HCT116 (cell line): ENCODE results near the gene ADGRL3. TPM values are rescaled to one million over a fixed set of nuclear protein-coding genes. Genes with fewer than 3 reads are reported as not detected.

Source experiments
- ATAC-seq: fragments of 200-7000 bp; cut with Tn5 transposase; 2 replicates; pipeline ENCODE4 v1.9.1; 2020; ENCODE audit warnings: mild to moderate bottlenecking, moderate library complexity
- BruUV-seq: library from RNA; stranded (reverse); fragments of 400-500 nt; replicated peaks from 2 replicates; lab custom pipeline; 2021; lab: Mats Ljungman, UMichigan
- CTCF ChIA-PET: fragments of 300-600 bp; sonication (Branson Sonifier 250); formaldehyde crosslinking; loops from one replicate; lab custom pipeline; 2021; ENCODE audit warnings: antibody characterized with exemption; lab: Charles Lee
- POLR2A ChIA-PET: fragments of 300-600, 350-600 bp; sonication (Branson Sonifier 250); formaldehyde crosslinking; loops from one replicate; lab custom pipeline; 2021; ENCODE audit warnings: antibody characterized with exemption; lab: Charles Lee
- RAD21 ChIA-PET, 2 experiments: fragments of 300-600 bp; sonication (Branson Sonifier 250); formaldehyde crosslinking; loops; one replicate each; lab custom pipeline; 2023; ENCODE audit warnings: low total read pairs in 2 of 2; ENCODE audit not compliant: uncharacterized antibody in 2 of 2, unreplicated experiment in 2 of 2, low non-redundant PET in 1 of 2; lab: Charles Lee
- DNase-seq: peaks from one replicate; pipeline ENCODE4 v3.0.0-alpha.2; 2010; ENCODE audit warnings: low read depth, low spot score
- H2AFZ ChIP-seq: fragments of 200-600 bp; shearing (Covaris generic), sonication (generic); 2 replicates; pipeline ENCODE4 v1.6.1; 2017; ENCODE audit warnings: low read depth, mixed run types, mixed read lengths, antibody characterized with exemption, low read length; ENCODE audit not compliant: poor library complexity, severe bottlenecking
- H3K27ac ChIP-seq: 2 replicates; pipeline ENCODE4 v1.5.1; 2012; ENCODE audit warnings: low read depth, low read length
- H3K27me3 ChIP-seq: fragments of 200-600 bp; sonication (generic); 2 replicates; pipeline ENCODE4 v1.6.1; 2016; ENCODE audit warnings: mixed run types, low read length, mixed read lengths; ENCODE audit not compliant: insufficient read depth
- H3K36me3 ChIP-seq, 2 experiments: fragments of 200-500 bp in 1 of 2; fragments of 200-600 bp in 1 of 2; sonication (Bioruptor generic) in 1 of 2; sonication (generic) in 1 of 2; 2 replicates each; pipeline versions ENCODE4 v1.5.1 to v1.6.1; 2014 to 2016; ENCODE audit warnings: low read length in 2 of 2, inconsistent platforms in 1 of 2, mixed read lengths in 1 of 2, mixed run types in 1 of 2; ENCODE audit not compliant: insufficient read depth in 2 of 2, control insufficient read depth in 1 of 2
- H3K4me1 ChIP-seq, 2 experiments: fragments of 200-600 bp in 1 of 2; sonication (generic) in 1 of 2; 2 replicates each; pipeline versions ENCODE4 v1.5.1 to v1.6.1; 2012 to 2017; ENCODE audit warnings: low read length in 2 of 2, inconsistent platforms in 1 of 2, mild to moderate bottlenecking in 1 of 2, mixed read lengths in 1 of 2, mixed run types in 1 of 2, moderate library complexity in 1 of 2; ENCODE audit not compliant: insufficient read depth in 2 of 2, control insufficient read depth in 1 of 2
- H3K4me2 ChIP-seq: fragments of 200-600 bp; sonication (generic); 2 replicates; pipeline ENCODE4 v1.6.1; 2017; ENCODE audit warnings: mixed run types, low read length, mixed read lengths
- H3K4me3 ChIP-seq, 2 experiments: fragments of 200-600 bp in 1 of 2; sonication (generic) in 1 of 2; replicated peaks in 1 of 2; 2 replicates each; pipeline ENCODE4 v1.5.1; 2011 to 2016; ENCODE audit warnings: low read length in 2 of 2, control low read depth in 1 of 2, low read depth in 1 of 2, mild to moderate bottlenecking in 1 of 2, mixed read lengths in 1 of 2, mixed run types in 1 of 2
- H3K79me2 ChIP-seq: fragments of 200-600 bp; sonication (generic); 2 replicates; pipeline ENCODE4 v1.6.1; 2017; ENCODE audit warnings: mild to moderate bottlenecking, mixed run types, low read length, moderate library complexity, mixed read lengths; ENCODE audit not compliant: insufficient read depth
- H3K9ac ChIP-seq: fragments of 200-600 bp; sonication (generic); 2 replicates; pipeline ENCODE4 v1.6.1; 2016; ENCODE audit warnings: low read length, mixed read lengths
- H3K9me2 ChIP-seq: fragments of 200-600 bp; sonication (generic), shearing (Covaris generic); 2 replicates; pipeline ENCODE4 v1.6.1; 2017; ENCODE audit warnings: mixed run types, mild to moderate bottlenecking, moderate library complexity; ENCODE audit not compliant: insufficient read depth
- H3K9me3 ChIP-seq, 2 experiments: fragments of 200-500 bp in 1 of 2; fragments of 200-600 bp in 1 of 2; sonication (Bioruptor generic) in 1 of 2; sonication (generic) in 1 of 2; 2 replicates each; pipeline ENCODE4 v1.6.1; 2014 to 2017; ENCODE audit warnings: low read length in 2 of 2, mixed read lengths in 2 of 2, inconsistent platforms in 1 of 2, low read depth in 1 of 2, mild to moderate bottlenecking in 1 of 2, mixed run types in 1 of 2, moderate library complexity in 1 of 2; ENCODE audit not compliant: control insufficient read depth in 1 of 2, insufficient read depth in 1 of 2
- H4K20me1 ChIP-seq: fragments of 200-600 bp; sonication (generic), shearing (Covaris generic); 2 replicates; pipeline ENCODE4 v1.6.1; 2017; ENCODE audit warnings: mixed run types, mild to moderate bottlenecking, moderate library complexity; ENCODE audit not compliant: insufficient read depth
- ATF3 ChIP-seq: IDR thresholded peaks from 2 replicates; pipeline ENCODE4 v1.6.1; 2012
- EZH2 ChIP-seq: fragments of 200-600 bp; sonication (generic); IDR thresholded peaks from 2 replicates; pipeline ENCODE4 v1.6.1; 2017; ENCODE audit warnings: antibody characterized with exemption, mixed run types
- EZH2phosphoT487 ChIP-seq: fragments of 200-600 bp; IDR thresholded peaks from 2 replicates; pipeline ENCODE4 v1.6.1; 2018; ENCODE audit warnings: antibody characterized with exemption, borderline replicate concordance
- MAX ChIP-seq: IDR thresholded peaks from 2 replicates; pipeline ENCODE4 v1.6.1; 2012
- POLR2AphosphoS5 ChIP-seq: IDR thresholded peaks from 2 replicates; pipeline ENCODE4 v1.6.1; 2011; ENCODE audit warnings: mild to moderate bottlenecking, low read depth, low read length, moderate library complexity
- RAD21 ChIP-seq: IDR thresholded peaks from 2 replicates; pipeline ENCODE4 v1.6.1; 2012; ENCODE audit warnings: low read depth, mild to moderate bottlenecking
- SIN3A ChIP-seq: IDR thresholded peaks from 2 replicates; pipeline ENCODE4 v1.6.1; 2012; ENCODE audit warnings: low read depth
- SP1 ChIP-seq: IDR thresholded peaks from 2 replicates; pipeline ENCODE4 v1.6.1; 2012; ENCODE audit warnings: low read depth
- ZBTB33 ChIP-seq: IDR thresholded peaks from 2 replicates; pipeline ENCODE4 v1.6.1; 2011; ENCODE audit warnings: mild to moderate bottlenecking, low read length, moderate library complexity; ENCODE audit not compliant: insufficient replicate concordance; ENCODE audit errors: extremely low read depth
- intact Hi-C: fragments of 100-400 bp; cut with micrococcal nuclease; formaldehyde crosslinking; loops from 2 replicates; pipeline ENCODE4 v1.10.0; 2022
- total RNA-seq: library from RNA; stranded (reverse); gene quantifications from one replicate; pipeline ENCODE4 v1.2.1, GENCODE V29; 2021; ENCODE audit not compliant: unreplicated experiment
- TF ChIP-seq, protein P1 (sequence below), 3 experiments: fragments of 200-600 bp in 1 of 3; sonication (generic) in 1 of 3; IDR thresholded peaks in 2 of 3; conservative IDR thresholded peaks in 1 of 3; 2 replicates each; pipeline ENCODE4 v1.5.1; 2012 to 2017; ENCODE audit warnings: low read depth in 2 of 3, low read length in 2 of 3, antibody characterized with exemption in 1 of 3, borderline replicate concordance in 1 of 3, control low read depth in 1 of 3, mild to moderate bottlenecking in 1 of 3, mixed read lengths in 1 of 3, mixed run types in 1 of 3, moderate library complexity in 1 of 3; ENCODE audit not compliant: insufficient read depth in 1 of 3

The ADGRL3 gene
- total RNA-seq, 1 experiment from 2014 or later = not detected

- ChIA-PET POLR2A (no interaction called here), CTCF (no interaction called here), RAD21 (no interaction called here)
- ATAC-seq (no peak), DNase-seq (no peak)
- Histone ChIP-seq H2AFZ (no peak overlapping the region), H3K36me3 (no peaks in the 10 kb centered on the region), H3K9ac (no peak overlapping the region), H3K9me3 (peaks cover 11 to 20% of the 10 kb centered on the region in 2 experiments; a peak in 2 of 4 replicates), H3K9me2 (no peaks in the 10 kb centered on the region), H3K4me2 (no peak overlapping the region), H3K4me1 (no peaks in the 10 kb centered on the region), H3K4me3 (no peak overlapping the region), H3K79me2 (no peaks in the 10 kb centered on the region), H4K20me1 (no peaks in the 10 kb centered on the region), H3K27me3 (no peaks in the 10 kb centered on the region), H3K27ac (no peak overlapping the region)
- BruUV-seq = no TSS peak
- TF ChIP-seq SP1 (no peak), MAX (no peak)
- intact Hi-C loops = no loop called here
Observed at GRCh38 chr4:61292322-61292721, 92.2 kb downstream of the ADGRL3 start.

DNA sequence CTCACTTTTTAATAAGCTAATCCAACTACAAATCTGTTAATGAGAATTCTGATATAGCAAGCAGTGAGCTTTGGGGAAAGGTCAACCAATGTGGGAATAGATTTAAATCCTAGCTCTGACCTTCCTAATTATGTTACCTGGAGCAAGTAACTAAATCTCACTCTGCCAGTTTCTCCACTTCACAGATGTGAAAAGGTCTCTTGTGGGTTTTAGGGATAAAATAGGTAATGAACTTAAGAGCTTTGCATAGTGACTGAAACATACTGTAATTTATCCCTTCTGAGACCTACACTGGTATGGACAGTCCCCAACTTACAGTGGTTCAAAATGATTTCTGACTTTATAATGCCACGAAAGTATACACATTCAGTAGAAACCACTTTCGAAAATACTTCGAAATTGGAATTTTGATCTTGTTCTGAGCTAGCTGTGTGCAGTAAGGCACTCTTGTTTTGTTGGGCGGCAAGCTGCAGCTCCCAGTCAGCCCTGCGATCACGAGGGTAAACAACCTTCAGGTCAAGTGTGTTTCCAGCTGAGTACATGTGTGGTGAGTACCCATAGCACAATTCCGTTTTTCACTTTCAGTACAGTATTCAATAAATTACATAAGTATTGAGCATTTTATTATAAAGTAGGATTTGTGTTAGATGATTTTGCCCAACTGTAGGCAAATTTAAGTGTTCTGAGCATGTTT lies 93.7 kb downstream of the ADGRL3 start:
- RAD21 ChIA-PET = no interaction called here
- H3K27ac ChIP-seq = no peak overlapping the region
- intact Hi-C loops = no loop called here
- no peaks in the 10 kb centered on the region for H4K20me1 ChIP-seq
- no peak overlapping the region for H3K4me3 ChIP-seq
- H3K9me3 ChIP-seq = peaks cover 11 to 20% of the 10 kb centered on the region in 2 experiments; a peak in 2 of 4 replicates
- BruUV-seq = no TSS peak
- POLR2A ChIA-PET = no interaction called here
- CTCF ChIA-PET = no interaction called here
- H3K27me3 ChIP-seq = no peaks in the 10 kb centered on the region
- no peak for DNase-seq
- H3K79me2 ChIP-seq = no peaks in the 10 kb centered on the region
- no peak overlapping the region for H3K4me2 ChIP-seq
- no peak overlapping the region for H3K9ac ChIP-seq
- no peaks in the 10 kb centered on the region for H3K36me3 ChIP-seq
- no peak for TF ChIP-seq POLR2AphosphoS5
- TF ChIP-seq EZH2 = no peak
- TF ChIP-seq EZH2phosphoT487 = no peak
- TF ChIP-seq, protein P1, sequence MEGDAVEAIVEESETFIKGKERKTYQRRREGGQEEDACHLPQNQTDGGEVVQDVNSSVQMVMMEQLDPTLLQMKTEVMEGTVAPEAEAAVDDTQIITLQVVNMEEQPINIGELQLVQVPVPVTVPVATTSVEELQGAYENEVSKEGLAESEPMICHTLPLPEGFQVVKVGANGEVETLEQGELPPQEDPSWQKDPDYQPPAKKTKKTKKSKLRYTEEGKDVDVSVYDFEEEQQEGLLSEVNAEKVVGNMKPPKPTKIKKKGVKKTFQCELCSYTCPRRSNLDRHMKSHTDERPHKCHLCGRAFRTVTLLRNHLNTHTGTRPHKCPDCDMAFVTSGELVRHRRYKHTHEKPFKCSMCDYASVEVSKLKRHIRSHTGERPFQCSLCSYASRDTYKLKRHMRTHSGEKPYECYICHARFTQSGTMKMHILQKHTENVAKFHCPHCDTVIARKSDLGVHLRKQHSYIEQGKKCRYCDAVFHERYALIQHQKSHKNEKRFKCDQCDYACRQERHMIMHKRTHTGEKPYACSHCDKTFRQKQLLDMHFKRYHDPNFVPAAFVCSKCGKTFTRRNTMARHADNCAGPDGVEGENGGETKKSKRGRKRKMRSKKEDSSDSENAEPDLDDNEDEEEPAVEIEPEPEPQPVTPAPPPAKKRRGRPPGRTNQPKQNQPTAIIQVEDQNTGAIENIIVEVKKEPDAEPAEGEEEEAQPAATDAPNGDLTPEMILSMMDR (IDR thresholded peaks at IDR 0.05 in 2 of 3, conservative IDR thresholded peaks at IDR 0.05 in 1 of 3; ENCODE audit: borderline replicate concordance in 1 of 3, insufficient read depth in 1 of 3, low read depth in 2 of 3, low read length in 2 of 3) = no peak
- no peak for TF ChIP-seq SIN3A
- no peak for TF ChIP-seq ZBTB33
- TF ChIP-seq RAD21 = no peak
- TF ChIP-seq ATF3 = no peak
- no peaks in the 10 kb centered on the region for H3K9me2 ChIP-seq
- H3K4me1 ChIP-seq = no peaks in the 10 kb centered on the region
- H2AFZ ChIP-seq = no peak overlapping the region
- no peak for ATAC-seq
